KMS-11 (cell line): ENCODE results near the gene S100A1.

Experiments used
- H2AFZ ChIP-seq: fragments of 200-600 bp; sonication (generic); 2 replicates; pipeline ENCODE4 v1.6.1; 2016; ENCODE audit warnings: antibody characterized with exemption, mixed run types, low read depth
- H3K27ac ChIP-seq: fragments of 200-600 bp; sonication (generic); 2 replicates; pipeline ENCODE4 v1.6.1; 2016; ENCODE audit warnings: mild to moderate bottlenecking, mixed run types
- H3K27me3 ChIP-seq: fragments of 200-600 bp; sonication (generic); 2 replicates; pipeline ENCODE4 v1.6.1; 2017; ENCODE audit warnings: mild to moderate bottlenecking, low read depth, mixed run types, moderate library complexity; ENCODE audit not compliant: insufficient read depth
- H3K36me3 ChIP-seq: fragments of 200-600 bp; sonication (generic); 2 replicates; pipeline ENCODE4 v1.6.1; 2017; ENCODE audit warnings: mild to moderate bottlenecking, mixed run types; ENCODE audit not compliant: insufficient read depth
- H3K4me1 ChIP-seq: fragments of 200-600 bp; sonication (generic); 2 replicates; pipeline ENCODE4 v1.6.1; 2016; ENCODE audit warnings: mild to moderate bottlenecking, low read depth, mixed run types; ENCODE audit not compliant: poor library complexity, severe bottlenecking
- H3K4me2 ChIP-seq: fragments of 200-600 bp; sonication (generic); 2 replicates; pipeline ENCODE4 v1.7.0; 2016; ENCODE audit warnings: mild to moderate bottlenecking, mixed run types
- H3K4me3 ChIP-seq: fragments of 200-600 bp; sonication (generic); IDR thresholded peaks from 2 replicates; pipeline ENCODE4 v1.6.1; 2017; ENCODE audit warnings: low read depth, low read length, mixed read lengths; ENCODE audit not compliant: insufficient read depth
- H3K79me2 ChIP-seq: fragments of 200-600 bp; sonication (generic); 2 replicates; pipeline ENCODE4 v1.6.1; 2016; ENCODE audit warnings: low read depth, mixed run types; ENCODE audit not compliant: insufficient read depth
- H3K9ac ChIP-seq: fragments of 200-600 bp; sonication (generic); 2 replicates; pipeline ENCODE4 v1.6.1; 2016; ENCODE audit warnings: mild to moderate bottlenecking, mixed run types
- H4K20me1 ChIP-seq: fragments of 200-600 bp; sonication (generic); 2 replicates; pipeline ENCODE4 v1.6.1; 2016; ENCODE audit warnings: mild to moderate bottlenecking, mixed run types; ENCODE audit not compliant: insufficient read depth
- CTCF ChIP-seq: fragments of 200-600 bp; sonication (generic); conservative IDR thresholded peaks from 2 replicates; pipeline ENCODE4 v1.6.1; 2017; ENCODE audit warnings: low read depth, mild to moderate bottlenecking, antibody characterized with exemption, low read length, moderate library complexity, mixed read lengths

The S100A1 gene

GRCh38 chr1:153651771-153652170 lies 23.5 kb downstream of the S100A1 start:
- Histone ChIP-seq H3K4me1 (peaks cover 5% of the 10 kb centered on the region), H3K4me2 (no peak overlapping the region), H3K36me3 (no peaks in the 10 kb centered on the region), H3K79me2 (no peaks in the 10 kb centered on the region), H3K27ac (no peak overlapping the region), H3K4me3 (no peak overlapping the region), H3K9ac (no peak overlapping the region), H3K27me3 (no peaks in the 10 kb centered on the region), H2AFZ (no peak overlapping the region), H4K20me1 (no peaks in the 10 kb centered on the region)
- TF ChIP-seq CTCF: no peak

GRCh38 chr1:153652805-153653500 lies 24.7 kb downstream of the S100A1 start:
- no peak overlapping the region for H3K27ac ChIP-seq
- H3K36me3 ChIP-seq: no peaks in the 10 kb centered on the region
- H3K79me2 ChIP-seq: no peaks in the 10 kb centered on the region
- no peak overlapping the region for H3K9ac ChIP-seq
- no peak overlapping the region for H3K4me3 ChIP-seq
- H3K4me1 ChIP-seq: peaks cover 7% of the 10 kb centered on the region
- H3K4me2 ChIP-seq: no peak overlapping the region
- H2AFZ ChIP-seq: no peak overlapping the region
- no peak for TF ChIP-seq CTCF
- H3K27me3 ChIP-seq: no peaks in the 10 kb centered on the region
- no peaks in the 10 kb centered on the region for H4K20me1 ChIP-seq

- Histone ChIP-seq H3K27ac (no peak overlapping the region), H4K20me1 (no peaks in the 10 kb centered on the region), H3K36me3 (no peaks in the 10 kb centered on the region), H2AFZ (no peak overlapping the region), H3K9ac (no peak overlapping the region), H3K27me3 (no peaks in the 10 kb centered on the region), H3K4me1 (peaks cover 20% of the 10 kb centered on the region), H3K4me2 (no peak overlapping the region), H3K4me3 (no peak overlapping the region), H3K79me2 (peaks cover 13% of the 10 kb centered on the region)
- no peak for TF ChIP-seq CTCF
Measured at GRCh38 chr1:153655333-153655732, 27.1 kb downstream of the S100A1 start.

GRCh38 chr1:153658400-153659174 lies 30.4 kb downstream of the S100A1 start, which contains the start of gene SNAPIN:
Gene SNAPIN, plus strand, starts transcription at chr1:153658703. Its CDS starts 41 bp downstream, at chr1:153658744.
- no peaks in the 10 kb centered on the region for H4K20me1 ChIP-seq
- TF ChIP-seq CTCF: peak; percentile 64
- H2AFZ ChIP-seq: peak within 1 kb of the TSS; percentile 97
- H3K9ac ChIP-seq: peak within 1 kb of the TSS; percentile 73
- no peaks in the 10 kb centered on the region for H3K27me3 ChIP-seq
- peaks cover 15% of the 10 kb centered on the region for H3K4me1 ChIP-seq
- peak within 1 kb of the TSS; percentile 100 for H3K4me3 ChIP-seq
- H3K79me2 ChIP-seq: peaks cover 13% of the 10 kb centered on the region
- peak within 1 kb of the TSS; percentile 66 for H3K4me2 ChIP-seq
- peak within 1 kb of the TSS; percentile 49 for H3K27ac ChIP-seq
- peaks cover 28% of the 10 kb centered on the region; the same call in 1 of the 2 replicates for H3K36me3 ChIP-seq
